Loucy (cell line): ENCODE results near the gene LPGAT1.

Experiments used
- H2AFZ ChIP-seq: fragments of 200-600 bp; sonication (generic); 2 replicates; pipeline ENCODE4 v1.6.0; 2016; ENCODE audit warnings: antibody characterized with exemption, mild to moderate bottlenecking, low read length, moderate library complexity
- H3F3A ChIP-seq: fragments of 200-600 bp; 2 replicates; pipeline ENCODE4 v1.6.0; 2016; ENCODE audit warnings: antibody characterized with exemption, low read depth, mild to moderate bottlenecking
- H3K27me3 ChIP-seq: fragments of 200-600 bp; sonication (generic); 2 replicates; pipeline ENCODE4 v1.6.1; 2014; ENCODE audit warnings: low read length, mild to moderate bottlenecking; ENCODE audit not compliant: insufficient read depth, poor library complexity, severe bottlenecking
- H3K36me3 ChIP-seq: fragments of 200-600 bp; sonication (generic); 2 replicates; pipeline ENCODE4 v1.6.1; 2016; ENCODE audit warnings: low read length; ENCODE audit not compliant: insufficient read depth
- H3K4me1 ChIP-seq: fragments of 200-600 bp; sonication (generic); 2 replicates; pipeline ENCODE4 v1.5.1; 2014; ENCODE audit warnings: low read length, mild to moderate bottlenecking; ENCODE audit not compliant: insufficient read depth, poor library complexity, severe bottlenecking
- H3K4me2 ChIP-seq: fragments of 200-600 bp; sonication (generic); 2 replicates; pipeline ENCODE4 v1.6.0; 2014; ENCODE audit warnings: antibody characterized with exemption, low read length, low read depth, mild to moderate bottlenecking; ENCODE audit not compliant: poor library complexity, severe bottlenecking
- H3K4me3 ChIP-seq: fragments of 200-600 bp; sonication (generic); 2 replicates; pipeline ENCODE4 v1.5.1; 2014; ENCODE audit warnings: low read length, mild to moderate bottlenecking, mixed read lengths; ENCODE audit not compliant: poor library complexity, severe bottlenecking
- H3K79me2 ChIP-seq: fragments of 200-600 bp; sonication (generic); 2 replicates; pipeline ENCODE4 v1.6.1; 2014; ENCODE audit warnings: low read length; ENCODE audit not compliant: insufficient read depth
- H3K9ac ChIP-seq: fragments of 200-600 bp; sonication (generic); 2 replicates; pipeline ENCODE4 v1.6.0; 2014; ENCODE audit warnings: mild to moderate bottlenecking, low read depth, low read length, moderate library complexity; ENCODE audit not compliant: poor library complexity, severe bottlenecking
- H3K9me2 ChIP-seq: fragments of 200-600 bp; sonication (generic); replicated peaks from 2 replicates; pipeline ENCODE4 v1.6.1; 2016; ENCODE audit warnings: low read depth, low read length, mixed read lengths
- H3K9me3 ChIP-seq: fragments of 200-600 bp; sonication (generic); 2 replicates; pipeline ENCODE4 v1.6.1; 2014; ENCODE audit warnings: mild to moderate bottlenecking, antibody characterized with exemption, low read length, low read depth; ENCODE audit not compliant: insufficient read depth
- H4K20me1 ChIP-seq: fragments of 200-600 bp; sonication (generic); 2 replicates; pipeline ENCODE4 v1.6.0; 2014; ENCODE audit warnings: antibody characterized with exemption, low read length, mild to moderate bottlenecking; ENCODE audit not compliant: insufficient read depth, poor library complexity, severe bottlenecking
- CTCF ChIP-seq: fragments of 200-600 bp; sonication (generic); conservative IDR thresholded peaks from 2 replicates; pipeline ENCODE4 v1.5.1; 2014; ENCODE audit warnings: mild to moderate bottlenecking, antibody characterized with exemption, low read length
- EZH2phosphoT487 ChIP-seq: fragments of 200-600 bp; IDR thresholded peaks from 2 replicates; pipeline ENCODE4 v1.6.1; 2018; ENCODE audit warnings: antibody characterized with exemption, mild to moderate bottlenecking, moderate library complexity, borderline replicate concordance

The LPGAT1 gene

GRCh38 chr1:211710566-211711314, 119.8 kb downstream of the LPGAT1 start:
- no peaks in the 10 kb centered on the region for H3F3A ChIP-seq
- H2AFZ ChIP-seq = no peak overlapping the region
- no peak overlapping the region for H3K4me3 ChIP-seq

GRCh38 chr1:211708926-211709325, 121.6 kb downstream of the LPGAT1 start:
- H2AFZ ChIP-seq = no peak overlapping the region
- no peak overlapping the region for H3K9ac ChIP-seq

More at GRCh38 chr1:211710566-211711314, 119.8 kb downstream of the LPGAT1 start:
- no peaks in the 10 kb centered on the region for H3K36me3 ChIP-seq
- TF ChIP-seq CTCF = no peak
- TF ChIP-seq EZH2phosphoT487 = no peak
- no peaks in the 10 kb centered on the region for H3K27me3 ChIP-seq
- H3K4me2 ChIP-seq = no peak overlapping the region
- H4K20me1 ChIP-seq = no peaks in the 10 kb centered on the region
- no peaks in the 10 kb centered on the region for H3K79me2 ChIP-seq
- H3K9ac ChIP-seq = no peak overlapping the region
- H3K4me1 ChIP-seq = peaks cover 3% of the 10 kb centered on the region
- H3K9me3 ChIP-seq = no peaks in the 10 kb centered on the region
- H3K9me2 ChIP-seq = no peaks in the 10 kb centered on the region

GRCh38 chr1:211708006-211708405, 122.6 kb downstream of the LPGAT1 start:
- H3K4me2 ChIP-seq = no peak overlapping the region
- H3F3A ChIP-seq = no peaks in the 10 kb centered on the region
- no peaks in the 10 kb centered on the region for H4K20me1 ChIP-seq
- H3K79me2 ChIP-seq = no peaks in the 10 kb centered on the region
- H3K4me3 ChIP-seq = no peak overlapping the region
- no peak overlapping the region for H3K9ac ChIP-seq
- TF ChIP-seq CTCF (no peak), EZH2phosphoT487 (no peak)
- no peaks in the 10 kb centered on the region for H3K9me3 ChIP-seq
- no peaks in the 10 kb centered on the region for H3K4me1 ChIP-seq
- H3K36me3 ChIP-seq = no peaks in the 10 kb centered on the region
- no peak overlapping the region for H2AFZ ChIP-seq
- no peaks in the 10 kb centered on the region for H3K27me3 ChIP-seq
- H3K9me2 ChIP-seq = no peaks in the 10 kb centered on the region

More at GRCh38 chr1:211708926-211709325, 121.6 kb downstream of the LPGAT1 start:
- Histone ChIP-seq H3K36me3 (no peaks in the 10 kb centered on the region), H3F3A (no peaks in the 10 kb centered on the region), H3K4me2 (no peak overlapping the region), H4K20me1 (no peaks in the 10 kb centered on the region), H3K9me2 (no peaks in the 10 kb centered on the region), H3K4me3 (no peak overlapping the region), H3K79me2 (no peaks in the 10 kb centered on the region), H3K9me3 (no peaks in the 10 kb centered on the region), H3K27me3 (no peaks in the 10 kb centered on the region), H3K4me1 (no peaks in the 10 kb centered on the region)
- TF ChIP-seq EZH2phosphoT487 (no peak), CTCF (no peak)
